GM19467 (cell line): ENCODE measurements around the gene LNPEP.
A peak's percentile ranks its signal among the peaks of the same experiment; 100 is the strongest.
"Not testable (repeated sequence)": the region's sequence is repeated elsewhere in the genome, so short reads cannot be mapped to it uniquely, and the experiment has no call there.

Source experiments
- ATAC-seq: cut with Tn5 transposase; IDR thresholded peaks from one replicate; pipeline ENCODE4 v1.9.1; 2021; ENCODE audit warnings: mild to moderate bottlenecking, moderate library complexity; ENCODE audit not compliant: unreplicated experiment

Gene LNPEP

GRCh38 chr5:96928931-96929708, 6.8 kb upstream of the LNPEP start:
- no peak for ATAC-seq

GRCh38 chr5:96930058-96930457, 5.8 kb upstream of the LNPEP start:
- no peak for ATAC-seq

GRCh38 chr5:96930589-96930988, 5.3 kb upstream of the LNPEP start:
- no peak for ATAC-seq

- not testable (repeated sequence) for ATAC-seq
Observed at GRCh38 chr5:96931037-96931436, 4.8 kb upstream of the LNPEP start.

- no peak for ATAC-seq
Observed at GRCh38 chr5:96931605-96932004, 4.3 kb upstream of the LNPEP start.

GRCh38 chr5:96932026-96932425, 3.9 kb upstream of the LNPEP start:
- ATAC-seq, result no peak

- no peak for ATAC-seq
Observed at GRCh38 chr5:96933764-96934707, 1.8 kb upstream of the LNPEP start.

GRCh38 chr5:96934708-96935558, 947 bp upstream of the LNPEP start:
- peak; percentile 61 for ATAC-seq

- peak; percentile 19 for ATAC-seq
Observed at GRCh38 chr5:96936431-96937320, 796 bp downstream of the LNPEP start.

- ATAC-seq, result no peak
Observed at GRCh38 chr5:96940586-96940985, 4.7 kb downstream of the LNPEP start.

GRCh38 chr5:96941140-96941539, 5.3 kb downstream of the LNPEP start:
- ATAC-seq, result no peak

- ATAC-seq, result no peak
Observed at GRCh38 chr5:96942078-96942477, 6.2 kb downstream of the LNPEP start.

- no peak for ATAC-seq
Observed at GRCh38 chr5:96942911-96943310, 7.0 kb downstream of the LNPEP start.

GRCh38 chr5:96943799-96944198, 7.9 kb downstream of the LNPEP start:
- no peak for ATAC-seq

- no peak for ATAC-seq
Observed at GRCh38 chr5:96945144-96945897, 9.4 kb downstream of the LNPEP start.

- ATAC-seq, result no peak
Observed at GRCh38 chr5:96946381-96946780, 10.5 kb downstream of the LNPEP start.

- ATAC-seq, result no peak
Observed at GRCh38 chr5:96952118-96952750, 16.4 kb downstream of the LNPEP start.

- ATAC-seq, result no peak
Observed at GRCh38 chr5:96952974-96953730, 17.3 kb downstream of the LNPEP start.
